Sigmoid colon (tissue), 4 donors: ENCODE measurements around the gene SPATA6.
"Not testable (repeated sequence)": the region's sequence is repeated elsewhere in the genome, so short reads cannot be mapped to it uniquely, and the experiment has no call there.

Source experiments
- EP300 ChIP-seq, 4 donors: sonication (generic); formaldehyde crosslinking; IDR thresholded peaks; one replicate each; pipeline ENCODE4 v1.6.1; 2017; ENCODE audit warnings: antibody characterized with exemption in 4 of 4
- POLR2A ChIP-seq, 2 donors: fragments of 450-650 bp; IDR thresholded peaks; one replicate each; pipeline ENCODE4 v1.6.1; 2016; ENCODE audit warnings: antibody characterized with exemption in 2 of 2, mild to moderate bottlenecking in 2 of 2, moderate library complexity in 2 of 2
- POLR2AphosphoS5 ChIP-seq, 4 donors: sonication (generic); formaldehyde crosslinking; IDR thresholded peaks; one replicate each; pipeline ENCODE4 v1.6.1; 2017; ENCODE audit warnings: antibody characterized with exemption in 4 of 4
- TF ChIP-seq, protein P1 (sequence below), 4 experiments: fragments of 450-650 bp in 3 of 4; fragments of 200-600 bp in 1 of 4; IDR thresholded peaks; one replicate each; pipeline ENCODE4 v1.5.1; 2016 to 2019; ENCODE audit warnings: antibody characterized with exemption in 4 of 4, mild to moderate bottlenecking in 3 of 4, moderate library complexity in 2 of 4

DNA sequence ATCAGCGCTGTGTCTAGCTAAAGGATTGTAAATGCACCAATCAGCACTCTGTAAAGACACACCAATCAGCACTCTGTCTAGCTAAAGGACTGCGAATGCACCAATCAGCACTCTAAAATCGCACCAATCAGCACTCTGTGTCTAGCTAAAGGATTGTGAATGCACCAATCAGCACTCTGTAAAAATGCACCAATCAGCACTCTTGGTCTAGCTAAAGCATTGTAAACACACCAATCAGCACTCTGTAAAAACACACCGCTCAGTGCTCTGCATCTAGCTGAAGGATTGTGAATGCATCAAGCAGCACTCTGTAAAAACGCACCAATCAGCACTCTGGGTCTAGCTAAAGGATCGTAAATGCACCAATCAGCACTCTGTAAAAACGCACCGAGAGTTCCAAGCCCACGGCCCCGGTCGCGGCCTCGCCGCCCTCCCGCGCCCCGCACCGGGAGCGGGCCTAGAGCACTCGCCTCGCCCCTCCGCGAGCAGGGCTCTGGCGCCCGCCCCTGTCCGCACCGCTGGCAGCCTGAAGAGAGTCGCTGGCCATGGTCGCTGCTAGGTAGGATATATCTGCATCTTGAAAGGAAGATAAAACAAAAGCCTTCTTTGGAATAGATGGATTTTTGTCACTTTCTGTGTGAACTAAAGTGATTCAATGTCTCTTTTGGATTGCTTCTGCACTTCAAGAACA lies 36.5 kb downstream of the SPATA6 start:
- TF ChIP-seq, protein P1, sequence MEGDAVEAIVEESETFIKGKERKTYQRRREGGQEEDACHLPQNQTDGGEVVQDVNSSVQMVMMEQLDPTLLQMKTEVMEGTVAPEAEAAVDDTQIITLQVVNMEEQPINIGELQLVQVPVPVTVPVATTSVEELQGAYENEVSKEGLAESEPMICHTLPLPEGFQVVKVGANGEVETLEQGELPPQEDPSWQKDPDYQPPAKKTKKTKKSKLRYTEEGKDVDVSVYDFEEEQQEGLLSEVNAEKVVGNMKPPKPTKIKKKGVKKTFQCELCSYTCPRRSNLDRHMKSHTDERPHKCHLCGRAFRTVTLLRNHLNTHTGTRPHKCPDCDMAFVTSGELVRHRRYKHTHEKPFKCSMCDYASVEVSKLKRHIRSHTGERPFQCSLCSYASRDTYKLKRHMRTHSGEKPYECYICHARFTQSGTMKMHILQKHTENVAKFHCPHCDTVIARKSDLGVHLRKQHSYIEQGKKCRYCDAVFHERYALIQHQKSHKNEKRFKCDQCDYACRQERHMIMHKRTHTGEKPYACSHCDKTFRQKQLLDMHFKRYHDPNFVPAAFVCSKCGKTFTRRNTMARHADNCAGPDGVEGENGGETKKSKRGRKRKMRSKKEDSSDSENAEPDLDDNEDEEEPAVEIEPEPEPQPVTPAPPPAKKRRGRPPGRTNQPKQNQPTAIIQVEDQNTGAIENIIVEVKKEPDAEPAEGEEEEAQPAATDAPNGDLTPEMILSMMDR (IDR thresholded peaks at IDR 0.05) = not testable (repeated sequence)
- not testable (repeated sequence) for TF ChIP-seq POLR2A, POLR2AphosphoS5, EP300 (IDR thresholded peaks at IDR 0.05)
